Glutamatergic neuron (in vitro differentiated cells): ENCODE results near the gene GZMB. TPM values are rescaled to one million over a fixed set of nuclear protein-coding genes. Genes with fewer than 3 reads are reported as not detected.

Experiments used
- total RNA-seq: library from RNA; stranded (reverse); fragmentation: NEBNext Ultra II Directional; extraction: Animal tissue kit (Norgen Biotek cat#: 25700); gene quantifications from one replicate; pipeline ENCODE4 v1.2.1, GENCODE V29; 2021; ENCODE audit not compliant: unreplicated experiment

The GZMB gene
- total RNA-seq, 1 donor from 2014 or later, result not detected

Other genes starting within 250 kb of the GZMB start
- gene NYNRIN, start 235.2 kb downstream of the GZMB start, total RNA-seq, result 33.5 TPM
- gene CBLN3, start 204.5 kb downstream of the GZMB start, total RNA-seq, result 0.51 TPM
- 28.9 TPM for gene KHNYN, start 204.2 kb downstream of the GZMB start, total RNA-seq
- gene SDR39U1, start 191.4 kb downstream of the GZMB start, total RNA-seq, result 70.4 TPM
- not detected for gene CMA1, start 125.9 kb downstream of the GZMB start, total RNA-seq
- gene CTSG, start 57.9 kb downstream of the GZMB start, total RNA-seq, result not detected
- not detected for gene GZMH, start 24.5 kb downstream of the GZMB start, total RNA-seq